NCI-H460 (cell line): ENCODE data around the gene STK4. TPM values are rescaled to one million over a fixed set of nuclear protein-coding genes. Genes with fewer than 3 reads are reported as not detected.

Experiments
- small RNA-seq, 2 experiments: library from RNA; depleted of rRNA; stranded (forward); fragments of <200 nt; gene quantifications; one replicate each; pipeline ENCODE3, GENCODE V24; 2014
- total RNA-seq: library from RNA; depleted of rRNA; stranded (reverse); fragments of >200 nt; shearing (Covaris generic); gene quantifications from 2 replicates; pipeline ENCODE4 v1.2.3, GENCODE V29; 2014; rRNA removed

The STK4 gene
- total RNA-seq, 1 experiment from 2014 or later, result 42.4 TPM

Small RNA genes within 50 kb of the gene (small RNA-seq; reads per million reads assigned to genes)
- gene RF00019, result 0 reads per million in 2 experiments

Other genes starting within 250 kb of the STK4 start
- gene KCNK15, start 220.6 kb upstream of the STK4 start, total RNA-seq, result 1.0 and 1.2 TPM in 2 replicates
- 0.20 and 0.35 TPM in 2 replicates for gene RIMS4, start 156.0 kb upstream of the STK4 start, total RNA-seq
- 86.9 and 113 TPM in 2 replicates for gene YWHAB, start 80.8 kb upstream of the STK4 start, total RNA-seq
- 56.2 and 67.6 TPM in 2 replicates for gene PABPC1L, start 56.5 kb upstream of the STK4 start, total RNA-seq
- gene TOMM34, start 6.1 kb upstream of the STK4 start, total RNA-seq, result 52.9 and 58.0 TPM in 2 replicates
- gene KCNS1, start 134.6 kb downstream of the STK4 start, total RNA-seq, result not detected in 2 replicates
- gene WFDC5, start 148.7 kb downstream of the STK4 start, total RNA-seq, result not detected in 2 replicates
- gene WFDC12, start 158.0 kb downstream of the STK4 start, total RNA-seq, result not detected in 2 replicates
- gene PI3, start 208.4 kb downstream of the STK4 start, total RNA-seq, result not detected in 2 replicates
- gene SEMG1, start 240.5 kb downstream of the STK4 start, total RNA-seq, result not detected in 2 replicates